Caco-2 (cell line): ENCODE results near the gene ZNF12. TPM values are rescaled to one million over a fixed set of nuclear protein-coding genes. Genes with fewer than 3 reads are reported as not detected.

Experiments
- BruUV-seq: library from RNA; stranded (reverse); fragments of 400-500 nt; replicated peaks from 2 replicates; lab custom pipeline; 2021; lab: Mats Ljungman, UMichigan
- CTCF ChIA-PET: fragments of 300-600 bp; sonication (Branson Sonifier 250); formaldehyde crosslinking; loops from one replicate; lab custom pipeline; 2022; ENCODE audit warnings: antibody characterized with exemption; lab: Charles Lee
- POLR2A ChIA-PET: fragments of 300-600 bp; sonication (Branson Sonifier 250); formaldehyde crosslinking; loops from one replicate; lab custom pipeline; 2022; ENCODE audit warnings: antibody characterized with exemption; lab: Charles Lee
- DNase-seq, 2 experiments: peaks; one replicate each; pipeline versions ENCODE4 v3.0.0 to v3.0.0-alpha.2; 2020 to 2022
- H3K27me3 ChIP-seq: replicated peaks from 2 replicates; pipeline ENCODE4 v1.6.0; 2011; ENCODE audit warnings: low read length; ENCODE audit not compliant: control insufficient read depth, insufficient read depth
- H3K36me3 ChIP-seq: 2 replicates; pipeline ENCODE4 v1.5.1; 2011; ENCODE audit warnings: low read length; ENCODE audit not compliant: control insufficient read depth, insufficient read depth
- H3K4me1 ChIP-seq: fragments of 250-450 bp; sonication (Bioruptor Pico); 2 replicates; pipeline ENCODE4 v1.5.1; 2020; ENCODE audit warnings: mild to moderate bottlenecking
- H3K4me3 ChIP-seq: 2 replicates; pipeline ENCODE4 v1.5.1; 2011; ENCODE audit warnings: low read depth, mild to moderate bottlenecking, control low read depth, low read length
- H3K9me3 ChIP-seq: fragments of 250-450 bp; sonication (Bioruptor Pico); 2 replicates; pipeline ENCODE4 v1.5.1; 2020; ENCODE audit warnings: mild to moderate bottlenecking, moderate library complexity
- H3K27ac Mint-ChIP-seq: one replicate; pipeline ENCODE4 v1.8.0; 2022; ENCODE audit warnings: mixed read lengths; ENCODE audit not compliant: unreplicated experiment
- H3K27me3 Mint-ChIP-seq: one replicate; pipeline ENCODE4 v1.8.0; 2022; ENCODE audit warnings: mixed read lengths; ENCODE audit not compliant: insufficient read depth, unreplicated experiment
- H3K36me3 Mint-ChIP-seq: one replicate; pipeline ENCODE4 v1.8.0; 2022; ENCODE audit warnings: mild to moderate bottlenecking, mixed read lengths; ENCODE audit not compliant: insufficient read depth, unreplicated experiment
- H3K4me1 Mint-ChIP-seq: one replicate; pipeline ENCODE4 v1.8.0; 2022; ENCODE audit warnings: low read depth, mixed read lengths; ENCODE audit not compliant: unreplicated experiment
- H3K4me3 Mint-ChIP-seq: one replicate; pipeline ENCODE4 v1.8.0; 2022; ENCODE audit warnings: mild to moderate bottlenecking, moderate library complexity, mixed read lengths; ENCODE audit not compliant: unreplicated experiment
- H3K9me3 Mint-ChIP-seq: one replicate; pipeline ENCODE4 v1.8.0; 2022; ENCODE audit warnings: mixed read lengths; ENCODE audit not compliant: unreplicated experiment
- intact Hi-C: fragments of 100-400 bp; cut with micrococcal nuclease; formaldehyde crosslinking; loops from one replicate; pipeline ENCODE4 v1.10.0; 2022; ENCODE audit not compliant: unreplicated experiment
- total RNA-seq: library from RNA; stranded (reverse); gene quantifications from 2 replicates; pipeline ENCODE4 v1.2.3, GENCODE V29; 2022
- TF ChIP-seq, protein P1 (sequence below), 2 experiments: fragments of 200-600 bp in 1 of 2; IDR thresholded peaks; 1 replicate in 1 of 2; 2 replicates in 1 of 2; pipeline versions ENCODE4 v1.5.1 to v1.8.0; 2011 to 2022; ENCODE audit warnings: antibody characterized with exemption in 1 of 2, control low read depth in 1 of 2, inconsistent platforms in 1 of 2, low read depth in 1 of 2, low read length in 1 of 2, mild to moderate bottlenecking in 1 of 2, moderate library complexity in 1 of 2; ENCODE audit not compliant: insufficient read depth in 1 of 2, severe bottlenecking in 1 of 2, unreplicated experiment in 1 of 2

ZNF12 gene
- total RNA-seq, 1 experiment from 2014 or later = 30.4 TPM

DNA sequence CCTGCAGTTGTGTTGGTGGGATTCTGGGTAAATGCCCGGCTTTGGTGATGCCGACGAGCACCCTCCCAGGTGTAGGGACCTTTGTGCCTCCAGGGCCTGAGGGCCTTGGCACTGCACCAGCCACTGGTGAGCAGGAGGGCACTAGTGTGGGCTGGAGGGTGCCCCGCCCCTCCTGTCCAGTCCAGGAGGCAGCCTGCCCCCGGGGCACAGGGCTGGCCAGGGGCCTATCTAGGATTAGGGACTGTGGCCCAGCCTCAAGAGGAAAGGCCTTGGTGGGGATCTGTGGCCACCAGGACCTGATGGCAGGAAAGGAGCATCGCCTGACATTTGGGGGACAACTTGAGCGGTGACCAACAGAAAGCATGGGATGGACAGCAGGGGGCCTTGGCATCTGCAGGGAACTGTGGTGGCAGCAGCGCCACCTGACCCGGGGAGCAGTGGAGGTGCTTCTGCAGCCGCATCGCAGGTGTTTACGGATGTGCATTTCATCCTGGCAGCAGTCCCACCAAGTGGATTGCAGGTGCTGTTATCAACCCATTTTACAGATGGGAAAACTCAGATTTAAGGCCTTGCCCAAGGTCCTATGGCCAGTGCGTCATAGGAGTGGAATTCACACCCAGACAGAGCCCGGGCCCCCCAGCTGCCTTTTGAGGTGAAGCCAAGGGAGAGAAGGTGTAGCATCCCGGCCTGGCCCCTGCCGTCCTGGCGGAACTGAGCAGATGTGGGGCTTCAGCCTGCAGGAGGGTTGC, 58.5 kb downstream of the ZNF12 start:
- Histone ChIP-seq H3K4me3 (no peak overlapping the region), H3K4me1 (no peaks in the 10 kb centered on the region), H3K9me3 (no peaks in the 10 kb centered on the region), H3K27me3 (no peaks in the 10 kb centered on the region), H3K36me3 (peaks cover 11% of the 10 kb centered on the region)
- POLR2A ChIA-PET = no interaction called here
- TF ChIP-seq, protein P1, sequence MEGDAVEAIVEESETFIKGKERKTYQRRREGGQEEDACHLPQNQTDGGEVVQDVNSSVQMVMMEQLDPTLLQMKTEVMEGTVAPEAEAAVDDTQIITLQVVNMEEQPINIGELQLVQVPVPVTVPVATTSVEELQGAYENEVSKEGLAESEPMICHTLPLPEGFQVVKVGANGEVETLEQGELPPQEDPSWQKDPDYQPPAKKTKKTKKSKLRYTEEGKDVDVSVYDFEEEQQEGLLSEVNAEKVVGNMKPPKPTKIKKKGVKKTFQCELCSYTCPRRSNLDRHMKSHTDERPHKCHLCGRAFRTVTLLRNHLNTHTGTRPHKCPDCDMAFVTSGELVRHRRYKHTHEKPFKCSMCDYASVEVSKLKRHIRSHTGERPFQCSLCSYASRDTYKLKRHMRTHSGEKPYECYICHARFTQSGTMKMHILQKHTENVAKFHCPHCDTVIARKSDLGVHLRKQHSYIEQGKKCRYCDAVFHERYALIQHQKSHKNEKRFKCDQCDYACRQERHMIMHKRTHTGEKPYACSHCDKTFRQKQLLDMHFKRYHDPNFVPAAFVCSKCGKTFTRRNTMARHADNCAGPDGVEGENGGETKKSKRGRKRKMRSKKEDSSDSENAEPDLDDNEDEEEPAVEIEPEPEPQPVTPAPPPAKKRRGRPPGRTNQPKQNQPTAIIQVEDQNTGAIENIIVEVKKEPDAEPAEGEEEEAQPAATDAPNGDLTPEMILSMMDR (IDR thresholded peaks at IDR 0.05; ENCODE audit: insufficient read depth in 1 of 2, low read depth in 1 of 2, low read length in 1 of 2, severe bottlenecking in 1 of 2, unreplicated experiment in 1 of 2) = no peak
- no peaks in the 10 kb centered on the region for H3K9me3 Mint-ChIP-seq
- no peaks in the 10 kb centered on the region for H3K27me3 Mint-ChIP-seq
- CTCF ChIA-PET = no interaction called here
- intact Hi-C loops = no loop called here
- H3K36me3 Mint-ChIP-seq = peaks cover 52% of the 10 kb centered on the region
- no TSS peak for BruUV-seq
- no peaks in the 10 kb centered on the region for H3K4me1 Mint-ChIP-seq
- no peak for DNase-seq
- H3K4me3 Mint-ChIP-seq = no peak overlapping the region
- no peak overlapping the region for H3K27ac Mint-ChIP-seq

DNA sequence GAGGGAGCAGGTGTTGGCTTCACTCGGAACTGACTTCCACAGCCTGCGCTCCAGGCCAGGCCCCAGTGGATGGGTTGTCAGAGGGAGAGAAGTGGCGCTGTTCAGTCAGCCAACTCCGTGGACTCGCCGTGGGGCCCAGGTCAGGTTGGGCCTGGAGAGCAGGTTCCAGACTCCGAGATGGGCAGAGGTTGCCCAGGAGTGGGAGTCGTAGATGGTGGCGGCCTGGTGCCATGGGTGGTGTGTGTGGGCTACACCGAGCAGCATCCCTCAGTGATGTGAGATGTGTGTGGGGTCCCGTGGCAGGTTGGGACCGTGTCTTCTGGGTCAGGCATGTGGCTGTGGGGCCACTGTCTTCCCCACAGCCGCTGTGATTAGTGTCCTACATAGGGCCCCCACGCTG, 59.2 kb downstream of the ZNF12 start:
- Histone ChIP-seq H3K36me3 (peaks cover 10% of the 10 kb centered on the region), H3K27me3 (no peaks in the 10 kb centered on the region), H3K9me3 (no peaks in the 10 kb centered on the region), H3K4me3 (no peak overlapping the region), H3K4me1 (no peaks in the 10 kb centered on the region)
- no peaks in the 10 kb centered on the region for H3K4me1 Mint-ChIP-seq
- H3K4me3 Mint-ChIP-seq = no peak overlapping the region
- intact Hi-C loops = no loop called here
- CTCF ChIA-PET = no interaction called here
- DNase-seq = no peak
- no peaks in the 10 kb centered on the region for H3K27me3 Mint-ChIP-seq
- H3K36me3 Mint-ChIP-seq = peaks cover 48% of the 10 kb centered on the region
- no peak overlapping the region for H3K27ac Mint-ChIP-seq
- POLR2A ChIA-PET = no interaction called here
- TF ChIP-seq, protein P1 (IDR thresholded peaks at IDR 0.05; ENCODE audit: insufficient read depth in 1 of 2, low read depth in 1 of 2, low read length in 1 of 2, severe bottlenecking in 1 of 2, unreplicated experiment in 1 of 2) = no peak
- BruUV-seq = no TSS peak
- H3K9me3 Mint-ChIP-seq = no peaks in the 10 kb centered on the region

DNA sequence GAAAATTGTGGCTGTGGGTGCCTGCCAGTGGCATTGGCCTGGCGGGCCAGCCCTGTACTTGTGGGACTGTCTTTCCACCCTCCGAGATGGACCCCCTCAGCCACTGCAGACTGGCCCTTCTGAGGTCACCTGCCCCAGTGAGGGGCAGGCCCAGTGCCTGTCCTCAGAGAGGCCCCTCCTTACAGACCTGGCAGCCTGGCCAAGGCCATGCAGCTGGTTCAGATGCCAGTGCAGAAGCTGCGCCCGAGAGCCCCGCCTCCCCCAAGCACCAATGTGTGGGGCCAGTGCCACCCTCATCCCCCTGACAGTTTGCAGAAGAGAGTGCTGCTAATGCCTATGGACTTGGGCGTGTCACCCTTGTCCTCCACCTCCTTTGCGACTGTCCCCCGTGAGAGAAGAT, 59.7 kb downstream of the ZNF12 start:
- H3K27me3 ChIP-seq = no peaks in the 10 kb centered on the region
- Mint-ChIP-seq H3K9me3 (no peaks in the 10 kb centered on the region), H3K27me3 (no peaks in the 10 kb centered on the region), H3K4me3 (no peak overlapping the region), H3K27ac (no peak overlapping the region), H3K36me3 (peaks cover 47% of the 10 kb centered on the region), H3K4me1 (no peaks in the 10 kb centered on the region)
- no peaks in the 10 kb centered on the region for H3K4me1 ChIP-seq
- ChIA-PET CTCF (no interaction called here), POLR2A (no interaction called here)
- BruUV-seq = no TSS peak
- intact Hi-C loops = no loop called here
- H3K36me3 ChIP-seq = peaks cover 9% of the 10 kb centered on the region
- TF ChIP-seq, protein P1 (IDR thresholded peaks at IDR 0.05; ENCODE audit: insufficient read depth in 1 of 2, low read depth in 1 of 2, low read length in 1 of 2, severe bottlenecking in 1 of 2, unreplicated experiment in 1 of 2) = no peak
- no peak for DNase-seq
- H3K9me3 ChIP-seq = no peaks in the 10 kb centered on the region
- no peak overlapping the region for H3K4me3 ChIP-seq
